ENCODE measurements around the gene ZNF286A. TPM values are rescaled to one million over a fixed set of nuclear protein-coding genes. Genes with fewer than 3 reads are reported as not detected.
"Not testable (repeated sequence)": the region's sequence is repeated elsewhere in the genome, so short reads cannot be mapped to it uniquely, and the experiment has no call there.

Gene ZNF286A
- total RNA-seq, result 10 to 100 TPM; 21.9 to 55.2 (median 28.8) TPM

DNA sequence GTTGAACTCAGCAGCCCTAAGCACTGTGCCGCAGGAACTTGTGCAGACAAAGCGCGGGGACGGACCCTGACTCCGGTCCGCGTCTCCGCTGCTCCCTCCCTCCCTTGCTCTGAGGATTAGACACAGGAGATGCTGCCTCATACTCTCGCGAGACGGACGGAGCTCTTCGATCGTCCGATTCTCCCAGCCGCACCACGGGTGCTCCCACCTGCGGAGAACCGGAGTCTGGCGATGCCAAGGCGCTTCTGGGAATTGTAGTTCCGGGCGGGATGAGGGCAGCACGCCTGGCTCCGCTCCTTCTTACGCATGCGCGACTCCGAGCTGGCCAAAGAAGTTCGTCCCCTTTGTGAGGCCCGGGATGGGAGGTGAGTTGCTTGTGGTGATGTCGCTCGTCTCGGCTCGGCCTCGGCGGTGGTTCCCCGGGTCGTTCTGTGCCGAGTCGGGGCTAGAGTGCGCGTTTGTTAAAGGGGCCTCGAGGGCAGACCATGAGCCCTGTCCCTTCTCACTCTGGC, at the start of gene ZNF286A:
ZNF286A (plus strand) TSS at position 340 of the 512 bp plus-strand sequence. CDS start 578 bp downstream, outside the sequence.
- H3K27ac ChIP-seq; H3K27me3 ChIP-seq; intact Hi-C loops (cut with DNase I); H3K4me1 ChIP-seq; H3K9me3 ChIP-seq; H3K36me3 ChIP-seq: not testable (repeated sequence)
- 0 to 1% methylated on average over 5 to 38 of the region's 44 CpGs for WGBS, 2 donors
- TF ChIP-seq POLR2A (IDR thresholded peaks at IDR 0.05), result peak in 1 of 2 donors; percentile 80
- peak; percentile 99 to 100 for DNase-seq
- peak within 1 kb of the TSS in 2 of 3 donors; percentile 49 to 58 for H3K4me3 ChIP-seq (replicated peaks in 1 of 3)

DNA sequence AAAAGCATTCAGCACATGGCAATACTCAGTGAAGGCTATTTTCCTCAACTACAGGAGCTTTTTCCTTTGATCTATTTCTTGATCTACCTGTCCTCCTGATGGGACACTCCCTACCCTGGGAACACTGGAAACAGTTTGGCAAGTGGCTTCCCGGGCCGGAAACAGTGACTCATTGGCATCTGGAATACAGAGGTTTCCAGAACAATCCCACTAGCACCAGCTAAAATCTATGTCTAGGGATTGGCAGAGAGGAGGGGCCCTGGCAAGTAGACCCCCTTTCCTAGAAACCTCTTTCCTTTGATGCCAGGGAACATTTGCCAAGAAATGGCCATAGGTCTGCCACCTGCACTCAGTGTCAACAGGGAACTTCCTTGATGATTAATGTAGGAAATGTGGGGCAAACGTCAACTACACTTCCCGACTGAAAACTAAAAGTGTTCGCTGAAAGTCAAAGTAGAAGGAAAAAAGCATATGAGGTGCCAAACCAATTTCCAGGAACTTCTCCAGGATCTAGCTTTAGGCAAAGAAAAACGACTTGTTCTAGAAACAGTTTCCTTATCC, 49.6 kb upstream of the ZNF286A start:
- Histone ChIP-seq H3K27me3 (no peaks in the 10 kb centered on the region), H3K36me3 (no peaks in the 10 kb centered on the region), H3K9me3 (no peaks in the 10 kb centered on the region), H3K4me3 (replicated peaks in 1 of 3) (peak overlapping the region in 2 of 3 donors; percentile 47 to 90), H3K4me1 (peaks cover 34 to 40% of the 10 kb centered on the region in 2 donors), H3K27ac (peak overlapping the region; percentile 89 to 93 (median 93))
- WGBS, 2 donors, result 38 to 49% methylated on average over 6 of the region's 6 CpGs
- peak in 1 of 2 donors; percentile 35 for TF ChIP-seq POLR2A (IDR thresholded peaks at IDR 0.05)
- TF ChIP-seq, protein P1, sequence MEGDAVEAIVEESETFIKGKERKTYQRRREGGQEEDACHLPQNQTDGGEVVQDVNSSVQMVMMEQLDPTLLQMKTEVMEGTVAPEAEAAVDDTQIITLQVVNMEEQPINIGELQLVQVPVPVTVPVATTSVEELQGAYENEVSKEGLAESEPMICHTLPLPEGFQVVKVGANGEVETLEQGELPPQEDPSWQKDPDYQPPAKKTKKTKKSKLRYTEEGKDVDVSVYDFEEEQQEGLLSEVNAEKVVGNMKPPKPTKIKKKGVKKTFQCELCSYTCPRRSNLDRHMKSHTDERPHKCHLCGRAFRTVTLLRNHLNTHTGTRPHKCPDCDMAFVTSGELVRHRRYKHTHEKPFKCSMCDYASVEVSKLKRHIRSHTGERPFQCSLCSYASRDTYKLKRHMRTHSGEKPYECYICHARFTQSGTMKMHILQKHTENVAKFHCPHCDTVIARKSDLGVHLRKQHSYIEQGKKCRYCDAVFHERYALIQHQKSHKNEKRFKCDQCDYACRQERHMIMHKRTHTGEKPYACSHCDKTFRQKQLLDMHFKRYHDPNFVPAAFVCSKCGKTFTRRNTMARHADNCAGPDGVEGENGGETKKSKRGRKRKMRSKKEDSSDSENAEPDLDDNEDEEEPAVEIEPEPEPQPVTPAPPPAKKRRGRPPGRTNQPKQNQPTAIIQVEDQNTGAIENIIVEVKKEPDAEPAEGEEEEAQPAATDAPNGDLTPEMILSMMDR (IDR thresholded peaks at IDR 0.05), result no peak
- DNase-seq, result peak; percentile 63 to 70
- intact Hi-C loops (cut with DNase I), result no loop called here

DNA sequence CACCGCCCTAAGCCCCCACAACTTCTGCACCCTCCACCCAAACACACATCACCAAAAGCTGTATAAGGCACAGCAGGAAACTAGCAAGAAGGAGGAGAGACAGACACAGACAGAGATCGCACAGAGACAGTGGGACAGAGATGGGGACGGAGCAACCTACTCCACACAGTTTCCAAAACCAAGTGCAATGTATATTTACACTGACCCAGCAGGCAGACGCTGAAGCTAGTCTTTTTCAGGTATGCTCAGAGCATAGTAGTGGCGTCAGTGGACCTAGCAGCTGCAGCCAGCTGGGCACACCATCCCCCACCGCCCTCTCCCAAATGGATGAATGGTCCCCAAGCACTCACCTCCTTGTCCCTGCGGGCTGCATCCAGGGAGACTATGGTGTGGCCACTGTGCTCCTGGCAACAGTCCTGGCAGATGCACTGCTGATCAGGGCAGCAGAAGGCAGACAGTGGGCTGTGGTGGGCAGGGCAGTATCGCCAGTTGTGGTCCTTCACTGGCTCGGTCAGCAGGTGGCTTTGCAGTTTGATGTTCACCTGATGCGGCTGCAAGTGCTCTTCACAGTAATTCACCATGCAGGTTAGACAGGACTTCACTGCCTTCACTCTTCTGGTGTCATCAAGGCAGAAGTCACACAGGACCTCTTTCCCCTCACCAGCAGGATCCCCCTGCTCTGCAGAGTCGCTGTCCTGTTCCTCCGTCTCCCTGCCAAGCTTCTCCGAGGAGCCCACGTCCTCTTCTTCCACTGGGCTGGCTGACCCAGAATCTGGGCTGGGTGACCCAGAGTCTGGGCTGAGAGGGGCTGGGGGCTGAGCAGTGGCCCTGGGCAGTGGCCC, 48.6 kb upstream of the ZNF286A start:
- WGBS, 2 donors, result 20 to 28% methylated on average over 11 to 13 of the region's 14 CpGs
- H3K9me3 ChIP-seq, result no peaks in the 10 kb centered on the region
- peaks cover 27 to 30% of the 10 kb centered on the region in 2 donors for H3K4me1 ChIP-seq
- H3K36me3 ChIP-seq, result no peaks in the 10 kb centered on the region
- TF ChIP-seq, protein P1 (IDR thresholded peaks at IDR 0.05), result no peak
- no peak for TF ChIP-seq POLR2A (IDR thresholded peaks at IDR 0.05)
- H3K4me3 ChIP-seq (replicated peaks in 1 of 3), result peak overlapping the region; percentile 38 to 90 (median 47)
- intact Hi-C loops (cut with DNase I), result no loop called here
- no peaks in the 10 kb centered on the region for H3K27me3 ChIP-seq
- peak; percentile 56 to 61 for DNase-seq
- H3K27ac ChIP-seq, result peak overlapping the region; percentile 89 to 93 (median 93)

DNA sequence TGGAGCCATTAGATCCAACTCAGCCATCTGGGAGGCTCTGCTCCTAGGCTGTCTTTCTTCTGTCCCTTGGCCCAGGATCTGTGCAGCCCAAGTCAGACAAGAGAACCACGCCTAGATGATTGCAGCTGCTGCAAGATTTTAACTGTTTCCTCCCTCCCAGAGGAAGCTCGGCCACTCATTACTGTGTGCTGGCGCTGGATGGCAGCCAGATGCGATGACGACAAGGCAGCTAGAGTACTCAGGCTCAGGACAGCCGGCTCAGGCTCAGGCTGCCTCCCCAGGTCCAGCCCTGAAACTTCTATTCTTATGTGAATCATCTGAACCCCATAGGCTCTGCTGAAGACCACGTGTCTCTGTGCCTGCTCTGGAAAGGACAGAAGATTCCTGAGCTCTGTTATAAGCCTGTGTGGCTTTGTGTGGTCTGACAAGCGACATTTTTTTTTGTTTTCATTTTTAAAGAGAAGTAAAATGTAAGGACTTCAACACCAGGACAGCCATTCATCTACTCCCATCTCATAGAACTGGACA, 47.9 kb upstream of the ZNF286A start:
- peak overlapping the region; percentile 89 to 93 (median 93) for H3K27ac ChIP-seq
- H3K4me1 ChIP-seq, result peaks cover 26 to 29% of the 10 kb centered on the region in 2 donors
- H3K27me3 ChIP-seq, result no peaks in the 10 kb centered on the region
- TF ChIP-seq POLR2A (IDR thresholded peaks at IDR 0.05), result peak in 1 of 2 donors; percentile 92
- TF ChIP-seq, protein P1 (IDR thresholded peaks at IDR 0.05), result no peak
- H3K9me3 ChIP-seq, result no peaks in the 10 kb centered on the region
- intact Hi-C loops (cut with DNase I), result no loop called here
- no peaks in the 10 kb centered on the region for H3K36me3 ChIP-seq
- peak; percentile 97 to 98 for DNase-seq
- WGBS, 2 donors, result 0 to 3% methylated on average over 7 to 8 of the region's 8 CpGs
- peak overlapping the region; percentile 38 to 90 (median 47) for H3K4me3 ChIP-seq (replicated peaks in 1 of 3)

DNA sequence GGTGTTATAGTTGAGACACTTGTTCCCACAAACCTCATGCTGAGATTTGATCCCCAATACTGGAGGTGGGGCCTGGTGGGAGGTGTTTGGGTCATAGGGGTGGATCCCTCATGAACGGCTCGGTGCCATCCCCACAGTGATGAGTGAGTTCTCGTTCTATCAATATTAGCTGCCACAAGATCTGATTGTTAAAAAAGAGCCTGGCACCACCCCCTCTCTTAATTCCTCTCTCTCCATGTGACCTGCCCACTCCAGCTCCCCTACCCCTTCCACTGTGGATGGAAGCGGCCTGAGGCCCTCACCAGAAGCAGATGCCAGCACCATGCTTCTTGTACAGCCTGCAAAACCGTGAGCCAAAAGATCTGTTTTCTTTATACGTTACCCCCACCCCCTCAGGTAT, 46.6 kb upstream of the ZNF286A start:
- no peak for DNase-seq
- WGBS, 2 donors, result 86 to 95% methylated on average over 6 of the region's 6 CpGs
- Histone ChIP-seq H3K27ac (peak overlapping the region in 1 of 3 donors; percentile 93), H3K36me3 (no peaks in the 10 kb centered on the region), H3K4me3 (replicated peaks in 1 of 3) (no peak overlapping the region), H3K27me3 (no peaks in the 10 kb centered on the region), H3K4me1 (peaks cover 21 to 33% of the 10 kb centered on the region in 2 donors), H3K9me3 (no peaks in the 10 kb centered on the region)
- no peak for TF ChIP-seq POLR2A (IDR thresholded peaks at IDR 0.05)
- TF ChIP-seq, protein P1 (IDR thresholded peaks at IDR 0.05), result no peak
- intact Hi-C loops (cut with DNase I), result no loop called here

DNA sequence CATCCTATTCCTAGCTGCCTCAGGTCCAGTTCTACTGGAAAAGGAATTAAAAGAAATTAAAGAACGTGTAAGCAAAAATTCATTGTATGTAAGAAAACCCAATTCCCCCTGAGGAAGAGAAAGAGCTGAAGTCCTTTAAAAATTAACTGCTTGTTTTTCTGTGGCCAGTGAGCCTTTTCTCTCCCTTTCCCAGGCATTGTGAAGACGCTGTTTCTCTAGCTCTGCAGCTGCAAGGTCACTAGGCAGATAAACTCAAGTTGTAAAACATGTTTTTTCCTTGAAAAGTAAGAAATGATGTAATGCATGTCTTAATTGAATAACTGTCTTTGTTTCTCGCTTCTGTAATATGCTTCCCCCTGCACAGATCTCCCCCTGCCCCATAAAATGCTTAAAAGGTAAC, 45.2 kb upstream of the ZNF286A start:
- H3K27ac ChIP-seq; DNase-seq; H3K27me3 ChIP-seq; H3K4me3 ChIP-seq (replicated peaks in 1 of 3); H3K9me3 ChIP-seq; intact Hi-C loops (cut with DNase I); H3K36me3 ChIP-seq: not testable (repeated sequence)
- 81 to 91% methylated on average over 3 of the region's 3 CpGs for WGBS, 2 donors
- H3K4me1 ChIP-seq, result peaks cover 22 to 38% of the 10 kb centered on the region in 2 donors
